GM19328 (cell line): ENCODE measurements around the gene ELL.

Source experiments
- ATAC-seq: cut with Tn5 transposase; IDR thresholded peaks from one replicate; pipeline ENCODE4 v1.9.1; 2021; ENCODE audit warnings: mild to moderate bottlenecking, moderate library complexity; ENCODE audit not compliant: unreplicated experiment

Gene ELL

DNA sequence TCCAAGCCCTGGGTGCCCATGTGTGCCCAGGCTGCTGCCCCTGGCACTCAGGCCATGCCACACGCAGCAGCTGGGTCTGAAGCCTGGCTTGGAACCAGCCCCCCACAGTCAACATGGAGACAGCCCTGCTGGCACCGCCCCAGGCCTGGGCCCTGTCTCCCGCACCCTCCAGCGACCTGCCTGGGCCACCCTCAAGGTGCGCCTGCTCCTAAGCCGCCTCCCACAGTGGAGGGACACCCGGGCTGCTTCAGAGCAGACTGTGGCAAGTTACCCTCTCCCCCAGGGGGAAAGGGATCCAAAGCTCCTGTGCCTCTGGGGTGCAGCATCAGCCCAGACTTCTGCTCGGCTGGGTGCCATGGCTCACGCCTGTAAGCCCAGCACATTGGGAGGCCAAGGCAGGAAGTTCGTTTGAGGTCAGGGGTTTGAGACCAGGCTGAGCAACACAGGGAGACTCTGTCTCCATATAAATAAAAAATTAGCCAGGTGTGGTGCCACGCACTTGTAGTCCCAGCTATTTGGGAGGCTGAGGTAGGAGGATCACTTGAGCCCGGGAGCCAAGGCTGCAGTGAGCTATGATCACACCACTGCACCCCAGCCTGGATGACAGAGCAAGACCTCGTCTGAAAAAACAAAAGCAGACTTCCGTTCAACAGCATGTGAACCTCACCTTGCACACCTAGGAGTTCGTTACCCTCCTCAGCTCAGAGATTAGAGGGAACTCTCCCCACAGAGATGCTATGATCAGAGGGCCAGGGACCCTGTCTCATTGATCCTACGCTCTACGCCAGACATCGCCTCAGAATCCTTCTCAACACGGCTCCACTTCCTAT, 15.6 kb downstream of the ELL start:
- no peak for ATAC-seq

DNA sequence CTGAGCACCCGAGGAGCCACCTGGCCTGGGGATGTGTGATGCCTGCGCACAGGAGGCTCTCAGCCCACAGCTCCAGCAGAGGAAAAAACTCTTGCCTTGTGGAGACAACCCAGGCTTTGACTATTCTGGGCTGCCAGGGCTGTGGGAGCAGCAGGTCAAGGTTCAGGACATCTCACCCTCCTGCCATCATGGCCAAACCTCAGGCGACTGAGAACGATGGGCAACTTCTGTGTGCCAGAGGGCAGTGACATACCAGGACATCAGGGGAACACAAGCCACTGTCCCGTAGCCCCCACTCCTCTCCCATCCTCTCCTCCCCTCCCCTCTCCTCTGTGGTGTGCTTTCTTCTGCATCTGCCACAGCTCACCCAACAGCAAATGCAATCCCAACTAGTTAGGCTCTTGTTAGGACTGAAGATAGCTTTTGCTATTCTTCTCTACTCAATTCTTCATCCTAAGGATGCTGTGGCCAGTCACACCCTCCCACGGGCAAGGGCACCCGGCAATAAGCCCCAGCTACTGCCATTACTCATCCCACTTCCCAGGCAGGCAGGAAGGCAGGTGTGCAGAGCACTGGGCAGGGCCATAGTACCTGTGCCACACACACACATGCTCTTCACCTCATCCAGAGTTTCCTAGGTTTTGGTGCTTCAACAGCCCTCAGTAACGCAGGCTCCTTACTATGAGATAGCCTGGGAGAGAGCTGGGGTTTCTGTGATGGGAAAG, 16.8 kb downstream of the ELL start:
- no peak for ATAC-seq

DNA sequence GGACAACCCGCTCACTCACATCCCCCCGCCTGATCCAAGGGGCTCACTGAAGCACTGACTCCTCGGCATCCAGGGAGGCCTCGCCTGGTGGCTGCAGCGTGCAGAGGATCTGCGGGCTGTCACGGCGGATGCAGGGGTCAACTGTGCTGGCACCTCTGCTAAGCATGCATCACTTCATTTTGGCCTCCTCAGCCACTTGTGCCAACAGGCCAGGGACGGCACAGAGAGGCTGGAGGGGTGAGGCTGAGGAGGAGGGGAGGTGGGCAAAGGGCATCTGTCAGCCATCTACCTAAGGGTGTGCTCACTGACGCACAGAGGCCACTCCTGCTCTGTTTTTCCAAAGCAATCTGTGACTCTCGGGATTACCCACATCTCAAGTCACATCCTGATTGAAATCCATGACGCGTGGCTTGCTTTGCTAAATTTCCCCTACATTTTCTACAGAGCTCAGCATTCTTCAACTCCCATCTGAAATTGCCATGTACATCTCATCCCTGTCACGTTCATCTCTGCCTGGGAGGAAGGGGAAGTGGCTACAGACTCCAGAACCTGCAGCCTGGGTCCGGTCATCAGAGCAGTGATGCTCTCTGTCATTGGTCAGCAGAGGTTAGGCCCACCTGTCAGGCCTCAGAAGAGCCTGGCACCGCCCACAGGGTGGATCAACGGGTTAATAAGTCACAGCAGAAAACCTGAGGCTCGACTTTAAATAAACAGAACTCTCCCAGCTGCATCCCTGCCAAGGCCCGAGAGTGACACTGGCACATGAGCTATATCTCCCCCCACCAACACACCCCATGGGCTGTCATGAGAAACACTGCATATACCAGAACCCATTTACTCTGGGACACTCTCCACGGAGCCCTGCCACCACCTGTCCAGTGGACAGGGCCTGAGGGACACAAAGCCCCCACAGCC, 17.6 kb downstream of the ELL start:
- ATAC-seq, result no peak

DNA sequence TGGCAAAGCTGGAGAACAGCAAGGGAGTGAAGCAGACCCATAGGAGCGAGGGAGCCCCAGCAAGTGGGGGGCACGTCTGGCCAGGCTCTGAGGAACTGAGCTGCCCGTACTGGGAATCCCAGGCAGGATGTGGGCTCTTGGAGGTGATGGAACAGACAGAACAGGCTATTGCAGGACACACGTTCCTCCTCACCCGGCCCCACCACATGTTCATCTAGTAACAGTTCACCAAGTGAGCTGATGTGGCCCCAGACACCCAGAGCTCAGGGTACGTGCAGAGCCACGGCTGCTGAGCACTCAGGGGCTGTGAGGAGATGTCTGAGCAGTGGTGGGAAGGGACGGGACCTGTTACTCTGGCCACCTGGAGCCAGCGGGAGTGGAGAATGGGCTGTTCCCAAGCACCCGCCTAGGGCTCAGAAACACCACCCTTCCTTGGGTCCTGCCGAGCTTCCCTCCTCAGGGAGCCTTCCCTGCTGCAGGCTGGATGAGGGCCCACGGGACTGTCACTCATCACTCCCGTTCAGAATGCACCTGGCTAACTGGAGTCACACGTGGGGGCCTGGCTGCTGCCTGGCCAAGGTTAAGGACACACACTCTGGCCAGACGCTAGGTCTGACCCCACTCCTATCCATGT, 18.4 kb downstream of the ELL start:
- no peak for ATAC-seq

DNA sequence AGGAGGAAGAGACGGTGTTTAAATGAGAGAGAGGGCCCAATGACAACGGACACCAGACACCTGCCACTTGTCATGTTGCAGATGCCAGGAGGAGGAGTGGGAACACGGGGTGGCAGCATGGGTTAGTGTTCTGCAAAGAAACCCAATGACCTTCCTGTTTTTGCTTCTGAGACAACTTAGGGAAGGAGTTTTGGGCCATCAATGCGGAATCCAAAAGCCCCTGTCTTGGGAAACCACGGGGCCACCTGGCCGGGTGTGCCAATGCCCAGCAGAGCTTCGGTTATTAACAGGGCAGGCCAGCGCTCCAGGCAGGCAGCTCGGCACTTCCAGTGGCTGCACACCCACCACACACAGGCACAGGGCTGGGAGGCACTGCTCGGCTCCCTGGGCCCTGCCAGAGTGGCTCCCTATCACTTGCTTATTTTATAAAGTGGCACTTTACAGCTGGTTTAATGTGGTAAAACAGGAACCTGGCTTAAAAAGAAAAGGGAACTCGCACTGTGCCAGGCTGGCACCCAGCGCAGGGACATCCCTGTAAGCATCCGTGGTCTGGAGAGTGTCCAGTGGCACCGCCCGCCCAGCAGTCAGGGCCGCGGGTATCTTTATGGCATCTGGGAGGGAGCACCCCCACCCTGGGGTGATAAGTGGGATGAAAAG, 19.1 kb downstream of the ELL start:
- no peak for ATAC-seq

DNA sequence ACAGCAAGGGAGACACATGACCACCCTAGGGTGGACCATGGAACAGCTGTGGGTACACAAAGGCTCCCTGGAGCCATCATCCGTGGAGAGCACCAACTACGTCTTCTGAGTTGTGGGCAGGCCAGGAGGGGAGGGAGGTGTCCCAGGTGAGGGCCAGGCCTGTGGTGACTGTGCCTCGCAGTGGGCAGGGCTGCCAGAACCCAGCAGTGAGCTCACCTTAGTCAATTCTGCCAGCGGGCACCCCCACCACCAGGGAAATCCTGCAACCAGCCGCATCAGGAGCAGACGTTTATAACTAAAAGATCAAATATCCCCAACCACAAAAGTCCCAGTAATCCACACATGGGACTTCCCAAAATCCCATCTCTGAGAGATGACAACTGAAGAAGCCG, 19.6 kb downstream of the ELL start:
- no peak for ATAC-seq

DNA sequence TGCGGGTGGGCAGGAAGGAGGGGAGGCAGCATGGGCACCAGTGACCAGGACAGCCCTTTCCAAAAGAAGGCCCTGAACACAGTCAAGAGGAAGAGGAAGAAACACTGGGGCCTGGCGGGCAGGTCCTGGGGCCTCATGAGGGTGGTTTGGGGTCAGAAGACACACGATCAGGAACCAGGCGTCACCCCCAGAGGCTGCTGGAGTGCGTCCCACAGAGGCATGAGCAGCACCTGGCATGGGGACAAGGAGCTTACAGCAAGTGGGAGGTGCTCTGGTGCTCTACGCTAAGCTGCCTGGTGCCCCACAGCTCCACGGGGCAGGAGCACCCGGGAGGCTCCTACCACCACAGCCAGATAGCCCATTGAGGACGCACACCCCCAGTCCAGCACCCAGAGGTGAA, 20.0 kb downstream of the ELL start:
- no peak for ATAC-seq

DNA sequence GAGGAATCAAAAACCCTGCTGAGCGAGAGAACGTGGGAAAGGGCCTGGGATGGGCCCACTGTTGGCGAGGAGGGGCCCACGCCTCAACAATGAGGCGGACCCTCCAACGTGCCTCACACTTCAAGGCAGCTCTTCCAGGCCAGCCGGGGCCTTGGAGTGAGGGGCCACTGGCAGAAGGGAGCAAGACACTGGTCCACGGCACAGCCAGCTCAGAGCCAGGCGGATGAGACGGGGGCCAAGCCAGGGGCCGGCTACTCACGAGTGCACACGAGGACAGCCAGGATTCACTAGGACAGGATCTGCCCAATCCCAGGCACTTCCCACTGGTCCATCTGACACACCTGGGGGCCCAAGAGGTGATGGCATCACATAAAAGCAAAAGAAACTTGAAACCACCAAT, 20.5 kb downstream of the ELL start:
- no peak for ATAC-seq

DNA sequence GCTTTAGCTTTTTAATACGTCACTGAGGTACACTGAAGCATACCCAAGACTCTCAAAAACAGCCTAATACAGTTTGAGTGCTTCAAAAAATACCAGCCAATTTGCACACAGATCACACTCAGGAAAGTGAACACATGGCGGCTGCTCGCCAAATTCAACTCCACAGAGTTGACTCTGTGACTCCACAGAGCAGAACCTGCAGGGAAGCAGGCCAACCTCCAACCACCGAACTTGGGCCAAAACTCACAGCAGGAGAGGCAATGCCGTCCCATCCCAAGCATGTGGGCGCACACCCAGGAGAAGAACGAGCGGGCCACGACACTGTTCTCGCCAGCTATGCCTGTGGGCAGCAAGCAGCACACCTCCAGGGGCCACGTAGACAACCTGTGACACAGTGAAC, 21.1 kb downstream of the ELL start:
- ATAC-seq, result no peak

DNA sequence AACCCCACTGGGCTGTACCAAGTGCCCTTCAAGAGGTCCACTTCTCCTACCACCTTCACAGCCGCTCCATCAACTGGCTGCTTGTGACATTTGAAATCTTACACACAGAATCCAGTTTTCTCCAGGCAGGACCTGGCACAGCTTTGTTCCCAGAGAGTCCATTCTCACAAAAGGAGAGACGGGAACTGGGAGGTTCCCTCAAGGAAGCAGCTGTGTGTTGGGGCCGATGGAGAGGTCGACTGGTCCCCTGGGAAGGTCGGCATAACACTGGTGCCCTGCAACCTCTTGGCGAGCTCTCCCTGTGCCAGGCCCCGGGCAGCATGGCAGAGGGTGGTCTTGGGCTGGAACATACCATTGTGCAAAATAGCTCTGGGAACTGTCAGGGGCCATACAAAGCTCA, 21.5 kb downstream of the ELL start:
- no peak for ATAC-seq

DNA sequence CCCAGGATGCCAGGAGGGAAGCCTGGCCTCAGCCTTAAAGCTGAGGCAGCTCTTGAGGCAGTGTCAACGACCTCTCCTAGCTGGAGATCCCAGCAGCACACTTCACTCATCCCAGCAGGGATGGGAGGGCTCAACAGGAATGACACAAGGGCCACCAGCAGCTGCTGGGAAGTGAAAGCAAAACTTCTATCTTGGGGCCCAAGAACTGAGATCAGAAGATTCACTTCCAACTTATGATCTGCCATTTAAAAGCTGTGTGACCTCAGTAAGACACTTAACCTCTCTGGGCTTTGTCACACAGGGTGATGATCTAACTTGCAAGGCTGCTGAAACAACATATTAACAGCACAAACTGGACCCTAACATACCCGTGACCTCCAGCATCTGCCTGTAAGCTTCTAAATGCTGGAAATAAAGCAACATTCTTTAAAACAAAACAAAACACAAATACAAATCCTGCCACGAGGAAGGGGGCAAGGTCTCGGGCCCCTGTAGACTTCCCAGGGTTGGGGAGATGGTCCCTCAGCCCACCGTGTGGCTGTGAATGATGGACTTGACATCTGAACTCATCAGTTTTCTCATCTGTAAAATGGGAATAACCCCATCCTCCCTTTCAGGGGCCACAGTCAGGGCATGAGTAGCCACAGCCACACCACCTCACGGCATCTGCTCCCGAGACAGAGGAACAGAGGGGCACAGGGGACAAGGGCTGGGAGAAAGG, 22.7 kb downstream of the ELL start:
- ATAC-seq, result no peak

DNA sequence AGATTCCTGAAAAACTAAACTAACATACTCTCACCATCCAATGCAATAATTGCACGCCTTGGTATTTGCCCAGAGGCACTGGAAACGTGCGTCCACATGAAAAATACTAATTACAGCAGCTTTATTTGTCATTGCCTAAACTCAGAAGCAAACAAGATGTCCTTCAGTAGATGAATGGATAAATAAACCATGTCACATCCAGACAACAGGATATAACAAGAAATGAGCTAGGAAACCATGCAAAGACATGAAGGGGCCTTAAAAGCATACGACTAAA, 25.0 kb downstream of the ELL start:
- ATAC-seq, result no peak

DNA sequence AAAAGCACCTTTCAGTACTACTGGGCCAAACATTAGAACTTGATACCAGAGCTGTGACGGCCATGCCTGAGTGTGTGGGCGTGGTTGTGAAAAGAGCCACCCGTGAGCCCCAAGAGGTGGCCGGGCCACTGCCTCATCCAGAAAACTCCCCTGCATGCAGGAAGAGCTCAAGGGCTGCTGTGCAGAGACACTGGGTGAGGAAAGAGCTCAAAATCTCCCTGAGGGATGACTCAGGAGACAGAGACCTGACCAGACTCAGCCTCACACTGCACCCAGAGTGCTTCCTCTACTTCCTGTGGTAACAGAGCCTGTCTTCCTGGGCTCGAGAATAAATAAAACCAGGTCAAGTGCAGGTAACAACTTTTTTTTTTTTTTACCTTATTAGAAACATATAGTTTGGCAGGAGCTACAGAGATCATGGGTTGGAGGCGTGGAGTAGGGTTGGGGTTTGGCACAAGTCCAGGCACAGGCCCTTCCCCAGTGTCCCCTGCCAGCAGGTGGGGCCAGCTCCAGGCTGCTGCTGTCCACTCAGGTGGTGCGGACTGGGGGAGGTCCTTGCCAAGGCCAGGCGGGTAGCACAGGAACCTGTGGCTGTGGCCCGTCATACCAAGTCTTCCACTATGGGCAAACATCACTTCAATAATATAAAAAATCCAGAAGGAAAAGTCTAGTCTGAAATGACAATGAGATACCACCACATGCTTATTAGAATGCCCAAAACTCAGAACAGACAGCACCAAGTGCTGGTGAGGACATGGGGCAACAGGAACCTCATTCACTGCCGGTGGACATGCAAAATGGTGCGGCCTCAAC, 25.5 kb downstream of the ELL start:
- no peak for ATAC-seq

DNA sequence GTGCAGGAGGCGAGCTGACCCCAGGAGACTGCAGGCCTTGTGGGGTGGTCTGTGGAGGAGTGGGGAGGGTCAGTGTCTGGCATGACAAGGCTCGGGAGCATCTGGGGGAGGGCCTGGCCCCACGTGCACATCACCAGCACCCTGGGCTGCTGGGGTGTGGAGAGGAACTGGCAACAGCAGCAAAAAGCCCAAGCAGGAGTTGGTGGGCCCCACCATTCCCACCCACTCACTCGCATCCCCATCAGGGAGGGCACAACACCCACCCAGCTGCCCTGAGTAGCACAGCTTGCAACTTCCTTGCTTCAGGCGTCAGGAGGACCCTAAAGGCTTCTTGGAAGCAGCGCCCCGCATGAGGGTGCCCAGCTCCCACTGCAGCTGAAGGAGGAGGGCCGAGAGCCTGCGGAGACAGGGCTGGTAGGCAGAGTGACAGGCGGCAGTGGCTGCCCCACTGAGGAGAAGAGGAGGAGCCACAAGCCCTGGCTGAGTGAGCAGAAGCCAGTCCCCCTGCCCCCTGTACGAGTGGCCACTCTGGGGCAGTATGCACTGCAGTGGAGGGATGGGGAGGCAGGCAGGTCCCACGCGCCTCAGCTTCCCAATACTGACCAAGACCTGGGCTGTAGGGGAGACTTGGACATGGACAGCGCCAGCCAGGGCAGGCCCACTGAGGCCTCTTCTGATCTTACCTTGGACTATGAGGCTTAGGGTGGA, 26.5 kb downstream of the ELL start:
- no peak for ATAC-seq

DNA sequence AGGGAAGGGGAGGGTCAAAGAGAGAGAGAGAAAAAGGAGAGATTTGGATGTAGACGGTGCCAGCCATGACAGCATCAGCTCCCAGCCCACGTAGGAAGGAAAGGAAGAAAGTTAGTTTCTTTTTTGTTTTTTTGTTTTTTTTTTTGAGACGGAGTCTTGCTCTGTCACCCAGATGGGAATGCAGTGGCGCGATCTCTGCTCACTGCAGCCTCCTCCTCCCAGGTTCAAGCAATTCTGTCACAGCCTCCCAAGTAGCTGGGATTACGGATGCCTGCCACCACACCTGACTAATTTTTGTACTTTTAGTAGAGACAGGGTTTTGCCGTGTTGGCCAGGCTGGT, 27.6 kb downstream of the ELL start:
- ATAC-seq, result no peak

DNA sequence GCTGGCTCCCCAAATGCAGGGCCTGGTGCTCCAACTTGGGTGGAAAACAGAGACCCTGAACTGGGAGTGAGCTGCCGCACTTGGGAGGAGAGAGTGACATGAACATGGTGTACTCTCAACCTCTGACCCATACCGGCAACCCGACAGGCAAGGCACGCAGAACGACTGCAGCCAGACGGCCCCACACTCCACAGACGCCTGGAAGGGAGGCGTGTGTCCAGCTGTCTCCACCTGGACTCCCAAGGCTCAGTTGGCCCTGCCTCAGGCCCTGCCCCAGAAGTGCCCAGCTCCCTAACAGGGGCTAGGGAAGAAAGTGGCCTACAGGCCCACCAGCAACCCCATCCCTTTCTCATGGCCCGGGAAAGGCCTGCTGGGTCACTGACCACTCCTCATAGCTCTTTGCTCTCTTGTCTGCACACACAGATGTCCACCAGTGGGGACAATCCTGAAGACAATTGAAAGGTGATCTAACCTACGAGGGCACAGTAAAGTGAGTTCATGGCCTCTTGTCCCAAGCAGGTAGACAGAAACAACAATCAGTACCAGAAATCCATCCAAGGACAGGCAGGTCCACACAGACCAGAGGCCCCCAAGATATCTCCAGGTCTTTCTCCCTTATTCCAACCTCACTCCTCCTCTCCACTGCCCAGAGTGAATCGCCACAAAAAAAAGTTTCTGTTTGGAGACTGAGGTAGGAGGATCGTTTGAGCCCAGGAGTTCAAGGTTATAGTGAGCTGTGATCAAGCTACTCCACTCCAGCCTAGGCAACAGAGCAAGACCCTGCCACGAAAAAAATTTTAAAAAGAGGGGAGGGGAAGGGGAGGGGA, 28.2 kb downstream of the ELL start:
- no peak for ATAC-seq

DNA sequence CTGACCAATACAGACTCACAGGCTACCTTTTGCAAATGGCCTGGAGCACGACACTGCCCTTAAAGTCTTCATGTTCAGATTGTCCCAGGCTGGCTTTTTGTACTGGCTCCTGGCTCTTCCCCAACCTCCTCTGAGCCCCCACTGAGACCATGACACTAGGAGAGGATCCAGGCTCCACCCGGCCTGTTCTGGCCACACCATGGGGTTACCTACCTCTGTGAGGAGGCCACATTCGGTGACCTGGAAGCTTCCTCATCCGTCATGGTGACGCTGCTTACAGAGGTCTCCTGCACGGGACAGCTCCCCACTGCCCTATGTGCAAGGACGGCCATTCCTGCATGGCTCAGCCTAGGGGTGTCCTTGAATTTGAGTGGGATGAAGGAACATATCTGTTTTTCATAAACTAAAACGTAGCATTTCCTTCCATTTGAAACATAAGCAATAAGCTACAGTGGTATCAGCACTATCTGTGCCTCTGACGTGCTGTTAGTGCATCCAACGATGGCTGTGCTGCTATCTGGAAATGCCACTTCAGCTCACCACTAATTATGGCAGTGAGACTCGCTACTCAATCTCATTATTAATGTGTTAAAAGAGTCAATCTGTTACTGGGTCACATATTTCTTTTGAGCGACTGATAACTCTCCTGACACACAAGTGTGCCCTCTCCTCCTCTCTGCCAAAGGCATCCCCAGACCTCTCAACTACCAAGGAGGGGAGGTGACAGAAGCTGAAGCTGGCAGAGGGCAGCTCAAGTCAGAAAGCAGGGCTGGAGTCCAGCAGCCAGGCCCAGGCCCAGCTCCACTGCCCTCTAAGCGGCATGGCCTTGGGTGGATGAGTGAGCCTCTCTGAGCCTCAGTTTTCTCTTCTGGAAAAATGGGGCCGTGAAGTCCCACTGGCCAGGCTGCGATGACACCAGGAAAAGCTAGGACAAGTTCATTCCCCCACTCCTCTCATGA, 29.6 kb downstream of the ELL start:
- ATAC-seq, result no peak
